H1 (cell line): ENCODE results near the gene UBIAD1. TPM values are rescaled to one million over a fixed set of nuclear protein-coding genes. Genes with fewer than 3 reads are reported as not detected.

Source experiments
- CTCF ChIA-PET: fragments of 300-600 bp; sonication (Branson Sonifier 250); formaldehyde crosslinking; loops from one replicate; lab custom pipeline; 2021; ENCODE audit not compliant: partially characterized antibody; lab: Charles Lee
- POLR2A ChIA-PET: fragments of 300-600 bp; sonication (Branson Sonifier 250); formaldehyde crosslinking; loops from one replicate; lab custom pipeline; 2021; ENCODE audit warnings: inconsistent platforms; ENCODE audit not compliant: partially characterized antibody; lab: Charles Lee
- DNase-seq, 2 experiments: peaks; one replicate each; pipeline versions ENCODE4 v3.0.0 to v3.0.0-alpha.2; 2010 to 2022; ENCODE audit warnings: low spot score in 2 of 2, low read depth in 1 of 2, mixed read lengths in 1 of 2
- FAIRE-seq: peaks from 2 replicates; lab custom pipeline; 2011; peaks lifted over from hg19 to GRCh38; lab: Jason Lieb, UNC
- H2AFZ ChIP-seq: 2 replicates; pipeline ENCODE4 v1.8.1; 2012; ENCODE audit warnings: low read length, inconsistent platforms
- H2AK5ac ChIP-seq: 2 replicates; pipeline ENCODE4 v1.6.1; 2013; ENCODE audit warnings: low read depth, low read length
- H2BK120ac ChIP-seq: replicated peaks from 2 replicates; pipeline ENCODE3; 2013; ENCODE audit warnings: low read depth, low read length, inconsistent platforms
- H2BK12ac ChIP-seq: 2 replicates; pipeline ENCODE4 v1.6.1; 2013; ENCODE audit warnings: low read depth, low read length
- H2BK15ac ChIP-seq: 2 replicates; pipeline ENCODE4 v1.6.1; 2013; ENCODE audit warnings: low read length
- H2BK20ac ChIP-seq: 2 replicates; pipeline ENCODE4 v1.6.1; 2013; ENCODE audit warnings: low read length
- H2BK5ac ChIP-seq: 2 replicates; pipeline ENCODE4 v1.6.1; 2013; ENCODE audit warnings: low read depth, low read length
- H3K14ac ChIP-seq: 2 replicates; pipeline ENCODE4 v1.6.1; 2013; ENCODE audit warnings: inconsistent platforms; ENCODE audit not compliant: insufficient read length
- H3K18ac ChIP-seq: 2 replicates; pipeline ENCODE4 v1.6.1; 2013; ENCODE audit warnings: low read length; ENCODE audit errors: extremely low read depth
- H3K23ac ChIP-seq: 2 replicates; pipeline ENCODE4 v1.6.1; 2013; ENCODE audit warnings: inconsistent platforms; ENCODE audit not compliant: insufficient read length
- H3K23me2 ChIP-seq: 2 replicates; pipeline ENCODE4 v1.6.1; 2013; ENCODE audit warnings: low read depth, low read length
- H3K27ac ChIP-seq: 2 replicates; pipeline ENCODE4 v1.6.1; 2011; ENCODE audit warnings: low read depth, low read length, inconsistent platforms
- H3K27me3 ChIP-seq, 4 experiments: replicated peaks in 1 of 4; 1 replicate in 1 of 4; 2 replicates in 3 of 4; pipeline versions ENCODE4 v1.6.1 to v1.8.1; 2011 to 2013; ENCODE audit warnings: low read length in 3 of 4, mild to moderate bottlenecking in 3 of 4, inconsistent platforms in 2 of 4, mixed read lengths in 2 of 4, moderate library complexity in 1 of 4; ENCODE audit not compliant: control insufficient read depth in 3 of 4, insufficient read depth in 3 of 4; ENCODE audit errors: extremely low read depth in 1 of 4
- H3K36me3 ChIP-seq, 4 experiments: 2 replicates each; pipeline versions ENCODE4 v1.6.1 to v1.8.1; 2011 to 2013; ENCODE audit warnings: mild to moderate bottlenecking in 4 of 4, low read length in 3 of 4, moderate library complexity in 2 of 4, control low read depth in 1 of 4, inconsistent platforms in 1 of 4; ENCODE audit not compliant: insufficient read depth in 4 of 4, control insufficient read depth in 2 of 4
- H3K4ac ChIP-seq: replicated peaks from 2 replicates; pipeline ENCODE3; 2013; ENCODE audit warnings: low read length, low read depth, mixed read lengths, inconsistent platforms; ENCODE audit not compliant: insufficient read length
- H3K4me1 ChIP-seq, 4 experiments: replicated peaks in 1 of 4; 1 replicate in 1 of 4; 2 replicates in 3 of 4; pipeline versions ENCODE4 v1.6.1 to v1.8.1; 2011 to 2013; ENCODE audit warnings: low read length in 3 of 4, inconsistent platforms in 2 of 4, mixed read lengths in 1 of 4; ENCODE audit not compliant: insufficient read depth in 4 of 4, control insufficient read depth in 3 of 4
- H3K4me2 ChIP-seq, 2 experiments: 2 replicates each; pipeline versions ENCODE4 v1.6.1 to v1.8.1; 2011 to 2013; ENCODE audit warnings: low read depth in 2 of 2, low read length in 2 of 2, control low read depth in 1 of 2, inconsistent platforms in 1 of 2, mild to moderate bottlenecking in 1 of 2; ENCODE audit not compliant: insufficient read depth in 1 of 2
- H3K4me3 ChIP-seq, 4 experiments: fragments of 200-600, 300-600 bp in 1 of 4; sonication (generic), shearing (Covaris generic), sonication (Bioruptor Twin) in 1 of 4; 2 replicates each; pipeline versions ENCODE4 v1.5.1 to v1.8.1; 2011 to 2016; ENCODE audit warnings: low read length in 4 of 4, low read depth in 3 of 4, control low read depth in 2 of 4, inconsistent platforms in 2 of 4, mild to moderate bottlenecking in 2 of 4, mixed read lengths in 1 of 4, moderate library complexity in 1 of 4; ENCODE audit not compliant: insufficient read depth in 2 of 4; ENCODE audit errors: extremely low read depth in 1 of 4
- H3K56ac ChIP-seq: replicated peaks from 2 replicates; pipeline ENCODE3; 2013; ENCODE audit warnings: low read depth, mild to moderate bottlenecking, mixed read lengths, low read length, inconsistent platforms; ENCODE audit not compliant: insufficient read length
- H3K79me1 ChIP-seq: 2 replicates; pipeline ENCODE4 v1.6.1; 2013; ENCODE audit warnings: low read depth, low read length, control low read depth
- H3K79me2 ChIP-seq, 2 experiments: 2 replicates each; pipeline versions ENCODE4 v1.6.1 to v1.8.1; 2012 to 2013; ENCODE audit warnings: low read length in 2 of 2, mild to moderate bottlenecking in 2 of 2, inconsistent platforms in 1 of 2; ENCODE audit not compliant: insufficient read depth in 2 of 2, control insufficient read depth in 1 of 2
- H3K9ac ChIP-seq, 4 experiments: replicated peaks in 1 of 4; 1 replicate in 1 of 4; 2 replicates in 3 of 4; pipeline versions ENCODE4 v1.6.1 to v1.8.1; 2011 to 2013; ENCODE audit warnings: low read depth in 3 of 4, low read length in 3 of 4, control low read depth in 2 of 4, mild to moderate bottlenecking in 2 of 4, moderate library complexity in 2 of 4, inconsistent platforms in 1 of 4; ENCODE audit errors: extremely low read depth in 1 of 4
- H3K9me3 ChIP-seq, 2 experiments: 2 replicates each; pipeline versions ENCODE4 v1.6.1 to v1.8.1; 2012 to 2013; ENCODE audit warnings: mild to moderate bottlenecking in 2 of 2, moderate library complexity in 2 of 2, control low read depth in 1 of 2, inconsistent platforms in 1 of 2, low read depth in 1 of 2, low read length in 1 of 2, mixed read lengths in 1 of 2; ENCODE audit not compliant: insufficient read depth in 2 of 2
- H4K20me1 ChIP-seq, 2 experiments: replicated peaks in 1 of 2; 2 replicates each; pipeline versions ENCODE3 to v1.8.1; 2011 to 2013; ENCODE audit warnings: inconsistent platforms in 2 of 2, low read length in 2 of 2, mild to moderate bottlenecking in 1 of 2; ENCODE audit not compliant: insufficient read depth in 2 of 2, control insufficient read depth in 1 of 2
- H4K5ac ChIP-seq: 2 replicates; pipeline ENCODE4 v1.6.1; 2013; ENCODE audit warnings: low read length, low read depth, mixed read lengths, inconsistent platforms; ENCODE audit not compliant: insufficient read length
- H4K8ac ChIP-seq: 2 replicates; pipeline ENCODE4 v1.8.0; 2013; ENCODE audit warnings: mild to moderate bottlenecking, moderate library complexity, low read length, inconsistent platforms; ENCODE audit not compliant: insufficient read depth; ENCODE audit errors: extremely low read depth
- H4K91ac ChIP-seq: replicated peaks from 2 replicates; pipeline ENCODE3; 2013; ENCODE audit warnings: low read length, mixed read lengths, inconsistent platforms; ENCODE audit not compliant: insufficient read length
- ATF2 ChIP-seq: IDR thresholded peaks from 2 replicates; pipeline ENCODE4 v1.6.1; 2012; ENCODE audit warnings: low read length, inconsistent platforms
- EP300 ChIP-seq, 2 experiments: IDR thresholded peaks; 1 replicate in 1 of 2; 2 replicates in 1 of 2; pipeline ENCODE4 v1.6.1; 2011 to 2012; ENCODE audit warnings: low read depth in 2 of 2, low read length in 2 of 2, mild to moderate bottlenecking in 2 of 2, borderline replicate concordance in 1 of 2, inconsistent platforms in 1 of 2, moderate library complexity in 1 of 2
- HDAC2 ChIP-seq, 2 experiments: fragments of 300-600 bp in 1 of 2; sonication (generic) in 1 of 2; IDR thresholded peaks; 2 replicates each; pipeline ENCODE4 v1.6.1; 2011 to 2012; ENCODE audit warnings: low read depth in 2 of 2, low read length in 2 of 2, mild to moderate bottlenecking in 2 of 2, moderate library complexity in 2 of 2, borderline replicate concordance in 1 of 2, inconsistent platforms in 1 of 2
- KDM4A ChIP-seq: IDR thresholded peaks from one replicate; pipeline ENCODE4 v1.7.1; 2012; ENCODE audit warnings: low read depth, mild to moderate bottlenecking, moderate library complexity, low read length, inconsistent platforms; ENCODE audit not compliant: severe bottlenecking
- KDM5A ChIP-seq: fragments of 200-600 bp; IDR thresholded peaks from 2 replicates; pipeline ENCODE4 v1.7.1; 2012; ENCODE audit warnings: mild to moderate bottlenecking, low read length, inconsistent platforms, mixed read lengths
- MAX ChIP-seq: IDR thresholded peaks from 2 replicates; pipeline ENCODE4 v1.6.1; 2012; ENCODE audit warnings: inconsistent platforms
- POLR2A ChIP-seq, 2 experiments: IDR thresholded peaks; 1 replicate in 1 of 2; 2 replicates in 1 of 2; pipeline ENCODE4 v1.6.1; 2011; ENCODE audit warnings: low read depth in 2 of 2, low read length in 2 of 2, mild to moderate bottlenecking in 2 of 2; ENCODE audit errors: control extremely low read depth in 1 of 2
- RNF2 ChIP-seq: fragments of 200-900, 300-1000 bp; sonication (generic); IDR thresholded peaks from 2 replicates; pipeline ENCODE4 v1.7.1; 2016; ENCODE audit warnings: borderline replicate concordance, low read depth, mild to moderate bottlenecking, antibody characterized with exemption, low read length; ENCODE audit not compliant: poor library complexity, severe bottlenecking; ENCODE audit errors: missing control alignments
- SAP30 ChIP-seq: fragments of 300-600 bp; sonication (generic); IDR thresholded peaks from 2 replicates; pipeline ENCODE4 v1.7.1; 2012; ENCODE audit warnings: low read length, moderate library complexity, mild to moderate bottlenecking, inconsistent platforms; ENCODE audit not compliant: insufficient read depth, insufficient replicate concordance
- TCF12 ChIP-seq: IDR thresholded peaks from 2 replicates; pipeline ENCODE4 v1.6.1; 2011; ENCODE audit warnings: low read depth, mild to moderate bottlenecking, low read length
- WGBS, 2 experiments: shearing (Covaris generic) in 1 of 2; methylation state at CpG; one replicate each; pipeline versions ENCODE4 v1.1.6 to v1.1.7; 2013 to 2015; ENCODE audit warnings: low lambda C conversion rate in 2 of 2, mixed read lengths in 2 of 2, inconsistent platforms in 1 of 2, low coverage in 1 of 2, missing lambda C conversion rate in 1 of 2; ENCODE audit not compliant: insufficient replicate concordance in 2 of 2, insufficient coverage in 1 of 2, insufficient read length in 1 of 2; ENCODE audit errors: extremely low coverage in 1 of 2, missing lambda C conversion rate in 1 of 2; 5-methylcytosine and 5-hydroxymethylcytosine counted together
- polyA plus RNA-seq, 7 experiments: library from polyadenylated mRNA; depleted of rRNA in 3 of 7; stranded (reverse) in 5 of 7; unstranded in 2 of 7; fragments of >200 nt in 5 of 7; fragments of 200-250 nt in 2 of 7; gene quantifications; 1 replicate in 5 of 7; 2 replicates in 1 of 7; 4 replicates in 1 of 7; pipeline versions ENCODE4 v1.2.1 to v1.2.3, GENCODE V29; 2011 to 2013; ENCODE audit warnings: missing spikeins in 2 of 7, mixed read lengths in 2 of 7
- total RNA-seq: library from RNA; stranded (reverse); fragmentation: NEBNext Ultra II Directional; extraction: Animal tissue kit (Norgen Biotek cat#: 25700); gene quantifications from 2 replicates; pipeline ENCODE4 v1.2.1, GENCODE V29; 2021

Gene UBIAD1
- total and polyA plus RNA-seq, 2 of the 8 experiments (the other 6 are each of a cell fraction or from before 2014, with no cell fraction given) = 23.4 to 26.6 TPM

- Histone ChIP-seq H3K27ac (no peak overlapping the region), H3K79me2 (no peaks in the 10 kb centered on the region), H3K23ac (no peak overlapping the region), H3K4me2 (no peak overlapping the region), H2AFZ (no peak overlapping the region), H3K4me3 (no peak overlapping the region), H3K14ac (no peak overlapping the region), H2AK5ac (no peak overlapping the region), H2BK120ac (no peak overlapping the region), H3K56ac (no peak overlapping the region), H4K8ac (no peak overlapping the region), H3K27me3 (no peaks in the 10 kb centered on the region), H3K18ac (no peak overlapping the region), H2BK15ac (no peak overlapping the region), H3K4ac (no peak overlapping the region), H4K20me1 (no peaks in the 10 kb centered on the region), H4K91ac (no peak overlapping the region), H3K4me1 (peaks cover 0 to 10% (median 5%) of the 10 kb centered on the region in 4 experiments; a peak in 6 of 7 replicates), H2BK12ac (0 out of 2 replicates have a peak overlapping the region, but pooled peaks have one; percentile 3), H4K5ac (no peak overlapping the region), H3K36me3 (no peaks in the 10 kb centered on the region), H3K9ac (no peak overlapping the region), H3K9me3 (peaks cover 0 to 5% of the 10 kb centered on the region in 2 experiments; a peak in 1 of 4 replicates), H3K23me2 (no peaks in the 10 kb centered on the region), H3K79me1 (no peaks in the 10 kb centered on the region), H2BK20ac (no peak overlapping the region), H2BK5ac (no peak overlapping the region)
- CTCF ChIA-PET = interaction anchor here (1.3 to 3.5 kb wide), 5 partner anchors 13 to 341 kb away, joined by 4 to 14 read pairs (median 5); no protein-coding TSS in a partner anchor
- 89% methylated on average over 9 of the region's 9 CpGs; no CpG with 5 or more reads in 1 of the 2 experiments for WGBS, 2 experiments
- no peak for FAIRE-seq
- no peak for DNase-seq
- POLR2A ChIA-PET = interaction anchor here (0.6 to 2.0 kb wide), 4 partner anchors 11 to 60 kb away, joined by 3 to 7 read pairs (median 4); partner anchors contain the start of gene UBIAD1
- TF ChIP-seq HDAC2 (IDR thresholded peaks at IDR 0.05; ENCODE audit: borderline replicate concordance in 1 of 2, low read depth in 2 of 2, low read length in 2 of 2) = no peak
- TF ChIP-seq RNF2 = no peak
- no peak for TF ChIP-seq ATF2
- no peak for TF ChIP-seq SAP30
- TF ChIP-seq KDM5A = no peak
- no peak for TF ChIP-seq EP300 (IDR thresholded peaks at IDR 0.05; ENCODE audit: borderline replicate concordance in 1 of 2, low read depth in 2 of 2, low read length in 2 of 2)
- TF ChIP-seq POLR2A (IDR thresholded peaks at IDR 0.05; ENCODE audit: control extremely low read depth in 1 of 2, low read depth in 2 of 2, low read length in 2 of 2) = no peak
- no peak for TF ChIP-seq KDM4A
- TF ChIP-seq TCF12 = no peak
- no peak for TF ChIP-seq MAX
Observed at GRCh38 chr1:11301601-11302000, 28.6 kb downstream of the UBIAD1 start.
